Ureter (tissue), 1 donor: Measurements from ENCODE around the gene MC1R. TPM values are rescaled to one million over a fixed set of nuclear protein-coding genes. Genes with fewer than 3 reads are reported as not detected.
"Not testable (repeated sequence)": the region's sequence is repeated elsewhere in the genome, so short reads cannot be mapped to it uniquely, and the experiment has no call there.

Experiments used
- DNase-seq: peaks from one replicate; pipeline ENCODE4 v3.0.0-alpha.2; 2020; ENCODE audit warnings: low spot score
- total RNA-seq: library from RNA; stranded (reverse); gene quantifications from one replicate; pipeline ENCODE4 v1.2.4, GENCODE V29; 2023
- donor health status: DM: yes; HTN: yes; CAD: no.

The MC1R gene
- total RNA-seq, 1 donor from 2014 or later = 12.3 TPM

DNA sequence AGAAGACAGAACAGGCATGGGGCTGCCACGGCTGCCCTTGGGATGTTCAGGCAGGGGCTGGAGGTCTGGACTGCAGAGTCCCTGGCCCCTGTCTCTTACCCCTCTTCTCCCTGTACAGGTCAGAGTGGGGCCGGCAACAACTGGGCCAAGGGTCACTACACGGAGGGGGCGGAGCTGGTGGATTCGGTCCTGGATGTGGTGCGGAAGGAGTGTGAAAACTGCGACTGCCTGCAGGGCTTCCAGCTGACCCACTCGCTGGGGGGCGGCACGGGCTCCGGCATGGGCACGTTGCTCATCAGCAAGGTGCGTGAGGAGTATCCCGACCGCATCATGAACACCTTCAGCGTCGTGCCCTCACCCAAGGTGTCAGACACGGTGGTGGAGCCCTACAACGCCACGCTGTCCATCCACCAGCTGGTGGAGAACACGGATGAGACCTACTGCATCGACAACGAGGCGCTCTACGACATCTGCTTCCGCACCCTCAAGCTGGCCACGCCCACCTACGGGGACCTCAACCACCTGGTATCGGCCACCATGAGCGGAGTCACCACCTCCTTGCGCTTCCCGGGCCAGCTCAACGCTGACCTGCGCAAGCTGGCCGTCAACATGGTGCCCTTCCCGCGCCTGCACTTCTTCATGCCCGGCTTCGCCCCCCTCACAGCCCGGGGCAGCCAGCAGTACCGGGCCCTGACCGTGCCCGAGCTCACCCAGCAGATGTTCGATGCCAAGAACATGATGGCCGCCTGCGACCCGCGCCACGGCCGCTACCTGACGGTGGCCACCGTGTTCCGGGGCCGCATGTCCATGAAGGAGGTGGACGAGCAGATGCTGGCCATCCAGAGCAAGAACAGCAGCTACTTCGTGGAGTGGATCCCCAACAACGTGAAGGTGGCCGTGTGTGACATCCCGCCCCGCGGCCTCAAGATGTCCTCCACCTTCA is 16.2 kb downstream of the MC1R start:
- DNase-seq = no peak

DNA sequence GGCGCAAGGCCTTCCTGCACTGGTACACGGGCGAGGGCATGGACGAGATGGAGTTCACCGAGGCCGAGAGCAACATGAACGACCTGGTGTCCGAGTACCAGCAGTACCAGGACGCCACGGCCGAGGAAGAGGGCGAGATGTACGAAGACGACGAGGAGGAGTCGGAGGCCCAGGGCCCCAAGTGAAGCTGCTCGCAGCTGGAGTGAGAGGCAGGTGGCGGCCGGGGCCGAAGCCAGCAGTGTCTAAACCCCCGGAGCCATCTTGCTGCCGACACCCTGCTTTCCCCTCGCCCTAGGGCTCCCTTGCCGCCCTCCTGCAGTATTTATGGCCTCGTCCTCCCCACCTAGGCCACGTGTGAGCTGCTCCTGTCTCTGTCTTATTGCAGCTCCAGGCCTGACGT is 17.0 kb downstream of the MC1R start:
- not testable (repeated sequence) for DNase-seq

DNA sequence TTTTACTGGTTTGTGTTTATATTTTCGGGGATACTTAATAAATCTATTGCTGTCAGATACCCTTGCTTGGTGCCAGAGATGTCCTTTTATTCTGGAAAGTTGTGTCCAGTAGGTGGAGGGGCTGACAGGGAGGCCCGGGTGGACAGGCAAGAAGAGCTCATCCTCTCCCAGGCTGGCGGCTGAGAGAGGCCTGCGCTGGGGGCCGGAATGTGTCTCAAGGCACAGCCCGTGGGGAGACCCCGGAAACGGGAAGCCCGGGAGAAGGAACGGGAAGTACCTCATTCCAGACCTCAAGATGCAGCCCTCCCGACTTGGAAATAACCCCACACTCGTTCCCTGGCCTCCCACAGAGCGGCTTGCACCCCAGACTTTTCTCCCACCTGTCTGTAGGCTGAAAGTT is 17.4 kb downstream of the MC1R start:
- no peak for DNase-seq

DNA sequence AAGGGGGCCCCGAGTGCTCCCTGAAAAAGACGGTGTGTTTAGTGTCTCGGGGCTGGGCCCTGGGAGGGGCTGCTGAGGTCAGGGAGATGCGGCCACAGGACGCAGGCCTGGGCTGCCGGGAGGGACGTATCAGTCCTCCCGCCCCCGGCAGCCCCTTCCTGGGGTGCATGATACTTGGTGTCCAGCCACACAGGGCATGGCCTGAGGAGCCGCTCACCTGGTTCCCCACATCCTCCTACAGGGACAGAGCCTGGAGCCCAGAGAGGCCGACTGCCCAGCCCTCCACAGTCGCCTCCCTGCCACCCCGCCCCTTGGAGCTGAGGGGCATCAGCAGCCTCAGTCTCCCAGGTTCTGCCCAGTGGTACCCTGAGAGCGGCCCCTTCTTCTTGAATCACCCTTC is 17.8 kb downstream of the MC1R start:
- DNase-seq = no peak

DNA sequence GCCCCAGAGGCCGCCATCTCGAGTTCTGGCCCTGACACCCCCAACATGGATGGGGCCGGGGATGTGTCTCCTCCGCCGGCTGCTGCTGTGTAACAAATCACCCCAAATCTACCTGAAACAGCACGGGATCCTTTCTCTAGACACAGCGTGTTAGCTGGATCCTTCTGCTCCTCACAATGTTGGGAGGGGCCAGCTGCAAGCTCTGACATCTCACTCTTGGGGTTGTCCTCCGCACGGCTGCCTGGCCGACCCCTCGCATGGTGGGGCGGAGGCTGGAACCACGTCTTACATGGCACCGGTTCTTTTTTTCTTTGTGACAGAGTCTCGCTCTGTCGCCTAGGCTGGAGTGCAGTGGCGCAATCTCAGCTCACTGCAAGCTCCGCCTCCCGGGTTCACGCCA is 18.3 kb downstream of the MC1R start:
- DNase-seq = no peak

DNA sequence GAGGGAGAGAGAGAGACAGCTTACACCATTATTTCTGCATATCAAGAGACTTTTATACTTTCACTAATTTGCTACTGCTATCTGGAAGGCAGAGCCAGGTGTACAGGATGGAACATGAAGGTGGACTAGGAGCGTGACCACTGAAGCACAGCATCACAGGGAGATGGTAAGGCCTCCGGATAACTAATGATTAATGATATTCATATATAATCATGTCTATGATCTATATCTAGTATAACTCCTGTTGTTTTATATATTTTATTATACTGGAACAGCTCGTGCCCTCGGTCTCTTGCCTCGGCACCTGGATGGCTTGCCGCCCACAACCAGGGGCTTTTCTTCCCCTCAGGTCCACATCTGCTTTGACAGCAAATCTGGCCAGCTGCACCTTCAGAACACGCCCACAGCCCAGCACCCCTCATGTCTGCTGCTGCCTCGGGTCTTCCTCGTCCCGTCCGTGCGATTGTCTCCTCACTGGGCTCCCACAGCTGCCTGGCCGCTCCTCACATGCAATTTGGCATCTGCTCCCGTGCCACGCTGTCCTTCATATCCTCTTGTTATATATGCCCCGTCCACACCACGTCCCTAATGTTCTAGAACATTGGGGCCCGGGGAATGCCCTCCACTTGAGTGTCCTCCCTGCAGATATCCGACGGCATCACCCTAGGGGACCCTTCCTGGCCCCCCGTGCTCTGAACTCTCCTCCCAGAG is 19.7 kb downstream of the MC1R start:
- no peak for DNase-seq

DNA sequence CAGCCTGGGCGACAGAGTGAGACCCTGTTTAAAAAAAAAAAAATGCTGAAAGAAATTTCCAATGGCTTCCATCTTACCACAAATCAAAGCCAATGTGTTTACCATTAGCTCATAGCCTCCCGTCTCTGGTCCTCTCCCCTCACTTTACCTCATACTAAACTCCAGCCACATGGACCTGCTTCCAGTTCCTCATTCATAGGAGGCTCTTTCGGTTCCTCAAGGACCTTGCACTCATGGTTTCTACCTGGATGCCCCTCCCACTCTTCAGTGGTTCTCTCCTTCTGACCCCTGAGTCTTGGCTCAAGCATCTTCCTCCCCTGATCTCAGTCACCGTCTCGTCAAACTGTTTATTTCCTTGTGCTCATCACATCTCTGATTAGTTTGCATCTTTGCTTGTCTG is 26.1 kb downstream of the MC1R start:
- no peak for DNase-seq

DNA sequence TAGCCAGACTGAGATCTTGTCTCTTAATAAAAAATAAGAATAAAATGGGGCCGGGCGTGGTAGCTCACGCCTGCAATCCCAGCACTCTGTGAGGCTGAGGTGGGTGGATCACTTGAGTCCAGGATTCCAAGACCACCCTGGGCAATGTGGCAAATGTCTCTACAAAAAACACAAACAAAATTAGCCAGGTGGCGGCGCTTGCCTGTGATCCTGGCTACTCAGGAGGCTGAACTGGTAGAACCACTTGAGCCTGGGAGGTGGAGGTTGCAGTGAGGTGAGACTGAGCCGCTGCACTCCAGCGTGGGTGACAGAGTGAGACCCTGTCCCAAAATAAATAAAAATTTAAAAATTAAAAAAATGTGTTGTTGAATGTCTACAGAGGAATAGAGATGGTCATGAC is 27.0 kb downstream of the MC1R start:
- no peak for DNase-seq

DNA sequence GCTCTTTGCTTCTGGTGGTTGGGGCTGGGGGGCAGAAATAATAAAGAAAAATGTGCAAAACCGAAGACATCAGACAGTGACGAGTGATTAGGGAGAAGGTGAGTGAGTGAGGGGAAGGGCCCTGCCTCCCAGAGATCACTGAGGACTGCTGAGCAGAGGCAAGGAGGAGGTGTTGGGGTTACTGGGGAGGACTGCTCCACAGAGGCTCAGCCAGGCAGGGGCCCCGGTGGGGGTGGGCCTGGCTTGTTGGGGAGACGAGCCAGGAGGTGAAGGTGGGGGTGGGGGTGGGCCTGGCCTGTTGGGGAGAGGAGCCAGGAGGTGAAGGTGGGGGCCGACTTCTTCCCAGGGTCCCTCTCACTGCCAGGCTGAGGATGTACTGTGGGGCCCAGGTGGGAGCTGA is 27.9 kb downstream of the MC1R start:
- no peak for DNase-seq

DNA sequence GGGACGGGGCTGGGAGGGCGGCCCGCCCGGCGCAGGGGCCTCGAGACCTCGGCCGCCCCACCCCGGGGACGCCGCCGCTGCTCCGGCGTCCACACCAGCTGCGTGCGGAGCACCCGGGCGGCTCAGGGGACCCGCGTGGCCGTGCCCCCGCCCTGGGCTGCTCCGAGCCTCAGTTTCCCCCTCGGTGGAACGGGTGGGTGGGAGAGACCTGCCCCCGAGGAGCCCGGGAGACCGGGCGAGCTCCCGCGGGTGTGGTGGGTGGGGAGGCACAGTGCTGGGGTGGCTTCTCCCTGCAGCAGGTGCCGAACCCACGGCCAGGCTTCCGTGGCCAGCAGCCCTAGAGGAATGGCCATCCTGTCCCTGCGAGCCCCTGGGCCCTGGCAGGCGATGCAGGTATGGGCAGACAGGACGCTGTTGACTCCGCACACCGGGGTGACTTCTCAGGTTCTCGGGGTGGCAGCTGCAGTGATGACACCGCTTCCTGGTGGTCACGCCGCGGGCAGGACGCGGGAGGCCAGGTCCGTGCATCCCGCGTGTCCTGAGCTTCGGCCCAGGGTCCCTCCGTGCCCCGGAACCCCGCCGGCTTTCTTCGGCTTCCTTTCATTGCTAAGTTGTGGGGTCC is 30.6 kb downstream of the MC1R start:
- no peak for DNase-seq

DNA sequence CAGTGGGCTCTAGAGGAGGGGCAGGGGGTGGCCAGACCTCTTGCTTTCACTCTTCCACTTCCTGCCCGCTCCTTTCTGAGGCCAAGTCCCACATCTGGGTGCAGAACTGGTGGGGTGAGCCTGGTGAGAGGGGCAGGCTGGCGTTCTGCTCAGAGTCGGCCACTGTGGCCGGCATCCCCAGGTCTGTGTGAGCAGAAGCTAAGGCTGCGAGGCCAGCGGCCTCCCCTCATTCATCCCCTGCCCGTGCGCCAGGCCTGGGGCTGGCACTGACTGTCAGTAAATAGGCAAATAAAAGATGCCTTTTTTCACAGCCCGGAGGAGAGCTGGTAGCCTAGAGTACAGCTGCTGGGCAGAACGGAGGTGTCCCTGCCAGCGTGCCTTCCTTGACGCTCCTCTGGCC is 31.1 kb downstream of the MC1R start:
- DNase-seq = no peak

DNA sequence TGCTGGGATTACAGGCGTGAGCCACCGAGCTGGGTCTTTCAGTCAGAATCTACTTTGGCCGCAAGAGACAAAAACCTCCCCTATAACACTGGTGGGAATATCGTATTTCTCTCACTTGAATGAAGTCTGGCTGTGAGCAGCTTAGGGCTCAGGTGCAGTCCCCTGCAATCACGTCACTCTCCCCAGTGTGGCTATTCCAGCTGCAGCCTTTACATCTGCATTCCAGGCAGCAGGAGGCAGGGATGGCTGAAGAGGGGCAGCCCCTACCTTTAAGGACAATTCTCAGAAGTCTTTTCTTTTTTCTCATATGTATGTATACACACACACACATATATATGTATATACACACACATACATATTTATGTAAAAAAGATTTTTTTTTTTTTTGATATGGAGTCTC is 32.8 kb downstream of the MC1R start:
- DNase-seq = no peak

DNA sequence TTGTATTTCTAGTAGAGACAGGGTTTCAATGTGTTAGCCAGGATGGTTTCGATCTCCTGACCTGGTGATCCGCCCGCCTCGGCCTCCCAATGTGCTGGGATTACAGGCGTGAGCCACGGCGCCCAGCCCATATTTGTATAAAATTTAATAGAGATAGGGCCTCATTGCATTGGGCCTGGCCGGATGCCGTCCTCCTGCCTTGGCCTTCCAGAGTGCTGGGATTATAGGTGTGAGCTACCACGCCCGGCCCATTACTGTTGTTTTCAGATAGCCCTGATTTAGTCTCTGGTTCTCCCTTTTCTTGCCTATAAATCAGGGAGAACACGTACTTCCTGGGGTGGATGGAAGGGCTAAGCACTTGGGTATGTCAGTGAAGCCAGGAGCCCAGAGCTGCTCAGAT is 33.4 kb downstream of the MC1R start:
- DNase-seq = no peak

DNA sequence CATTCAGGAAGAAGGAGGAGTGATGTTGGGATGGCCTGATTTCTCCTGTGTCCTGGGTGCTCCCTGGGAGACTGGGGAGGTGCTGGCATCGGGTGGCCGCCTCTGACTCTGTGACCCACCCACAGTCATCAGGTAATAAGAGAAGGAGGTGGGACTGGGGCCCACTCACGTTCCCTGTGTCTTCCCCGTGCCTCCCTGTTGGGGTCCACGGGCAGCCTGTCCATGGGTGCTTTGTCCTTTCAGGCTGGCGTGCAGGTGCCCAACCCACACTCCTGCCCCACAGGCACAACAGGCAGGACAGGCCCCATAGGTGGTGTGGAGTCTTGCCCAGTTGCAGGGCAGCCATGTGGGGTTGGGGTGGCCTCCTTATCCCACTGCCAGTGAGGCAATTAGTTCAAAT is 33.9 kb downstream of the MC1R start:
- DNase-seq = no peak

DNA sequence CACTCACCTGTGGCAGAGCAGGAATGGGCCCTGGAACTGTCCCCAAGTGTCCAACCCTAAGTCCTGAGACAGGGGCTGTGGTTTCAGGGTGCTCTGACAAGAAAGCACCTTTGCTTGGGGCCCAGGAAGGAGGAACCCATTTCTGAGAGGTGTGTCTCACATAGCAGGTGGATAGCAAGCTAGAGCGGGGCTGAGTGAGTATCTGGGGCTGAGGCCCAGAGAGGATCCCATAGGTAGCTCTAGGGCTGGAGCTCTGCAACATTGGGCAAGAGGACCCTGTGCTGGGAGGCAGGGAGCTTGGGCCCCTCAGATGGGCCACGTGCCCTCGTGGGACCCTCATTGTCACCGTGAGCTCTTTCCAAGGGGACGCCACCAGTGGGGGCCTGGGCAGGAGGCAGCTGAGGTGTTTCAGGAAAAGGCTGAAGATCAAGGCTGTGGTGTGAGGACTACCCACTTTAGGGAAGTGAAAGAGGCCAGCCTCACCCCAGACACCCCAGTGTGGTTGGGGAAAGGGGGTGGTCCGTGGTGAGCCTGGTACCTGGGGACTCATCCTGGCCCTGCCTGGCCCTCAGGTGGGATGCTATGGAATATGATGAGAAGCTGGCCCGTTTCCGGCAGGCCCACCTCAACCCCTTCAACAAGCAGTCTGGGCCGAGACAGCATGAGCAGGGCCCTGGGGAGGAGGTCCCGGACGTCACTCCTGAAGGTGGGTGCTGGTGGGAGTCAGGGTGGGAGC is 35.2 kb downstream of the MC1R start:
- no peak for DNase-seq

DNA sequence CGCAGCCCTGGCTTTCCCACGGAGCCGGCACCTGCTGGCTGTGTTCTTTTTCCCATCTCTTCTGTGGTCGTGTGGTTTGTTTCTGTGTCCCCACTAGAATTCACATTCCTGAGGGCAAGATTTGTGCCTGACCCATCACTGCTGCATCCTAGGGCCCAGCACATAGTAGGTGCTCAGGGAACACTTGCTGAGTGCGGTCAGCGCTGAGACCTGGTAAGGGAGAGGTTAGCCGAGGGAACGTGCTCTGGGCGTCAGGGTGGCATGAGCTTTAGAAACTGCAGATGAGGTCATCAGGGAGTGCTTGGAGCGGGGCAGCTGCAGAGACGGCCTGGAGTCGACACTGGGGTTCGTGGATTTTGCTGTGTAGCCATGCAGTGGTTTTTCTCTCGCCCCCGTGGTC is 35.8 kb downstream of the MC1R start:
- DNase-seq = no peak

DNA sequence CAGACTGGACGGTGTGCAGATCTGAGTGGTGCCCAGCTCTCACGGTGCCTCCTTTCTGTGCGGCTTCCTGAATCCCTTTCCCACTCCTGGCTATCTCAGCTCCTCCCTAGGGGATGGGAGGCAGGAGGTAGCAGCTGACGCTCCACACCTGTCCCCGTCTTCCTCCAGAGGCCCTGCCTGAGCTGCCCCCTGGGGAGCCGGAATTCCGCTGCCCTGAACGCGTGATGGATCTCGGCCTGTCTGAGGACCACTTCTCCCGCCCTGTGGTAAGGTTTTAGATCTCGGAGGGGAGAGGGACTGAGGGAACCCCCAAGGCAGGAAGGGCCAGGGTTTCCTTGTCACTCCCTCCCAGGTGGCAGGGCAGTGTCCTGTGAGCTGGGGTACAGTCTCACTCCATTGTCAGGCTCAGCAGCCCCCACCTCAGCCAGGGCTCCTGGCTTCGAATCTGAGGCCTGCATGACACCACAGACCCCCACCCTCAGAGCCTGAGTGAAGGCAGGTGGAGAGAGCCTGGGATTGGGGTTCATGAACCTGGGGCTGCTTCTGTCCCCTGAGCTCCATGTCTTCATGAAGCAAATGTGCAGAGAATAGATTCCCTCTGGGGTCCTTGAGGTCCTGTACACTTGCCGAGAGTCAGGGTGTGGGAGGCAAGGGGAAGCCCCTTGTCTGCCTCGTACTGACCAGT is 36.5 kb downstream of the MC1R start:
- no peak for DNase-seq

DNA sequence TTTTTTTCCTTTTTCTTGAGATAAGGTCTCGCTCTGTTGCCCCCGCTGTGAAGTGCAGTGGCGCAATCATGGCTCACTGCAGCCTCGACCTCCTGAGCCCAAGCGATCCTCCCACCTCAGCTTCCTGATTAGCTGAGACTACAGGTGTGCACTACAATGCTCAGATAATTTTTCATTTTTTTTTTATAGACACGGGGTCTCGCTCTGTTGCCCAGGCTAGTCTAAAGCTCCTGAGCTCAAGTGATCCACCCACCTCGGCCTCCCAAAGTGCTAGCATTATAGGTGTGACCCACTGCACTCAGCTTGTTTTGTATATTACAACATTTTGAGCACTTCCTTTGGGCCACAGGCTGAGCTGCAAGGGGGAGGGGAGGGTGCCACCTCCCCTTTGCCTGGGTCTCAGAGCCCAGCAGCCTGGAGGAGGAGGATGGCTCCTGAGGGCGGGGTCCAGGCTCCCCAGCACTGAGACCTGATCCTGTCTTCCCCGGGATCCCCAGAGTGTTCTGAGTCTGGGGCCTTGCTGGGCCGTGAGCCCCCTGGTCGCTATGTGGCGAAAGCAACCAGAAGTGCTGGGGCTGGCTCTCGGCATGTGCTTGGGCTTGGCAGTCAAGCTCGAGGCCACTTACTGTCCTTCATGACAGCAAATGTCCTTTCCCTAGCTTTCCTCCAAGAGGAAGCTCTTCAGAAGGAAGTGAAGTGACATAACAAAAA is 38.0 kb downstream of the MC1R start:
- DNase-seq = no peak

DNA sequence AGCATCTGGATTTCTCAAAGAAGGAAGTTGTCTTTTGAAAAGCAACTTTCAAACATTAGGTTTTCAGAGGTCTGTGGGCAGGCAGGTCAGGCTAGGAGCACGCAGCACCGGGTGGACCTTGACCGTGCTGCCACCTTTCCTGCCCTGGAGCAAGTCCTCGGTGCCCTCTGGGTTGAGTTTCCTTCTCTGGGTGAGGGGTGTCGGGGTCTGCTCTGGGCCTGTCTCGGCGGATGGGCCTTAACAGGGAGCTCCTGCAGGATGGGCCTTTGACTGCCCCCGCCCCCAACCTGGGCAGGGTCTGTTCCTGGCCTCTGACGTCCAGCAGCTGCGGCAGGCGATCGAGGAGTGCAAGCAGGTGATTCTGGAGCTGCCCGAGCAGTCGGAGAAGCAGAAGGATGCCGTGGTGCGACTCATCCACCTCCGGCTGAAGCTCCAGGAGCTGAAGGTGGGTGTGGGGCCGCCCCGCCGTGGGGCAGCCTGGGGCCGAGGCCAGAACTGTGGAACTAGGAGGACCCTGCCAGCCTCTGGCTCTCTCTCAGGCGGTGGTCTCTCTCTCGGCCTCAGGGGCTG is 38.6 kb downstream of the MC1R start:
- no peak for DNase-seq

DNA sequence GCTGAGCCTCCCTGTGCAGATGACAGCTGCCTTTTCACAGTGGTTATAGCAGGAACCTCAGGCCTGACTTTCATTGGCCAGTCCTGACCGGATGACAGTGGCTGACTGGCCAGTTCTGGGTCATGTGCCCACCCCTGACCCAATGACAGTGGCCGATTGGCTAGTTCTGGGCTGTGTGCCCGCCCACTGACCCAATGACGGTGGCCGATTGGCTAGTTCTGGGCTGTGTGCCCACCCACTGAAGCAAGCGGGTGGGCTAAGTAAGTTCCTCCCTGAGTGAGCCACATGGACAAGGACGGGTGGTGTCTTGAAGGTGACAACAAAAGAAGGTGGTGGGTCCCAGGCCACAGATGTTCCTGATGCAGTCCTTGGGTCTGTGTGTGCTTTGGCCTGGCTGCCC is 39.4 kb downstream of the MC1R start:
- DNase-seq = no peak

DNA sequence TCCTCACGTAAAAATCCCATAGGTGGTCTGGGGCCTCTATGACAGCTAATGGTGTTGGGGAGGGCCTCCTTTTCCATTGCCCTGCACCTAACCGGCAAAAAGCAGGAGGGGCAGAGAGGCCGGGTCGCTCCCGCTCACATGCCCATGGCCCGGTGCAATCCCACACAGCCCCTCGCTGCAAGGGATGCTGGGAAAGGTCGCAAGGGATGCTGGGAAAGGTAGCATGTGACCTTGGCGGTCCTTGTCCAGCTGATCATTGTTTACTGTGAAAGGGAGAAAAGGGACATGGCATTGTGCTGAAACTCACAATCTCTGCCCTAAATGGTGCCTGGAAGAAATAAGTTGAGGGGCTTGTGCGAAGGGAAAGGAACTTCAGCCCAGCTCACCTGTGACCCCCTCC is 39.9 kb downstream of the MC1R start:
- no peak for DNase-seq
